ENCODE results near the gene NTMT1. TPM values are rescaled to one million over a fixed set of nuclear protein-coding genes. Genes with fewer than 3 reads are reported as not detected.

The NTMT1 gene
- polyA plus RNA-seq, 3 donors, result 16.0 to 43.9 (median 28.2) TPM

DNA sequence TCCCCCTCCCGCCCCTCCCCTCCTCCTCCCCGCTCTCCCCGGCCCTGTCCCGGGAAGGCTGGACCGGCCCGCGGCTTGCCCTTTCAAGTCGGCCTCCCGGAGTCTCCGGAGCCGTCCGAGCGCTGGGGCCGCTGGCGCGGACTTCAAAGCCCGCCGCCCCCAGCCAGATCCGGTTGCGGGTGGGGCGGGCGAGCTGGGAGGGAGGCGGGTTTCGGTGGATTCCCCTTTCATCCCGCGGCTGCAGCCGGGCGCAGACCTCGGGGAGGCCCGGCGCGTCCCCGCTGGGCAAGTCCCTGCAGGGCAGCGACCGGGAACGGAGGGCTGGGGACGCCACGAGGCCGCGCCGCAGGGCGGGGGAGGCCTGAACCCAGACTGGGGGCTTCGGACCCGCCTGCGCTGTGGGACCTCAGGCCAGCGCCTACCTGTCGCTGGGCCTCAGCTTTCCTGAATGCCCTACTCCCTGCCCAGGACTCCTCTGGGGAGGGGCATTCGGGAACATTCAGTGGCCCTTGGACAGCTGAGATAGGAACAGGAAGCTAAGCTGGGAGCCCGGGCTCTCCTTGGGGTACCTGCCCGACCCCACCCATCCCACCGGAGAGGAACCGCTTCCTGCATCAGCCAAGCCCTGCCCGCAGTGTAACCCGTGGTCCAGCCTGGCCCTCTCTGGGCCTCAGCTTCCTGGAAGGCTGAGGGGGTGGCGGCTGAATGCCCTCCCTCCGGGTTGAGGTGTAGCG, 28.4 kb upstream of the NTMT1 start:
- TF ChIP-seq, protein P1, sequence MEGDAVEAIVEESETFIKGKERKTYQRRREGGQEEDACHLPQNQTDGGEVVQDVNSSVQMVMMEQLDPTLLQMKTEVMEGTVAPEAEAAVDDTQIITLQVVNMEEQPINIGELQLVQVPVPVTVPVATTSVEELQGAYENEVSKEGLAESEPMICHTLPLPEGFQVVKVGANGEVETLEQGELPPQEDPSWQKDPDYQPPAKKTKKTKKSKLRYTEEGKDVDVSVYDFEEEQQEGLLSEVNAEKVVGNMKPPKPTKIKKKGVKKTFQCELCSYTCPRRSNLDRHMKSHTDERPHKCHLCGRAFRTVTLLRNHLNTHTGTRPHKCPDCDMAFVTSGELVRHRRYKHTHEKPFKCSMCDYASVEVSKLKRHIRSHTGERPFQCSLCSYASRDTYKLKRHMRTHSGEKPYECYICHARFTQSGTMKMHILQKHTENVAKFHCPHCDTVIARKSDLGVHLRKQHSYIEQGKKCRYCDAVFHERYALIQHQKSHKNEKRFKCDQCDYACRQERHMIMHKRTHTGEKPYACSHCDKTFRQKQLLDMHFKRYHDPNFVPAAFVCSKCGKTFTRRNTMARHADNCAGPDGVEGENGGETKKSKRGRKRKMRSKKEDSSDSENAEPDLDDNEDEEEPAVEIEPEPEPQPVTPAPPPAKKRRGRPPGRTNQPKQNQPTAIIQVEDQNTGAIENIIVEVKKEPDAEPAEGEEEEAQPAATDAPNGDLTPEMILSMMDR (IDR thresholded peaks at IDR 0.05), result no peak
- Mint-ChIP-seq H3K36me3 (peaks cover 2 to 5% of the 10 kb centered on the region in 2 donors), H3K27me3 (ENCODE audit: low read depth in 3 of 3) (peaks cover 7 to 19% (median 18%) of the 10 kb centered on the region in 3 donors), H3K27ac (no peak overlapping the region), H3K4me3 (peak overlapping the region; percentile 69 to 77), H3K9me3 (no peaks in the 10 kb centered on the region), H3K4me1 (peaks cover 55% of the 10 kb centered on the region)
- Histone ChIP-seq H3K27ac (ENCODE audit: low read depth in 1 of 2, low read length in 2 of 2) (no peak overlapping the region), H3K27me3 (ENCODE audit: control insufficient read depth in 2 of 2, insufficient read depth in 2 of 2, low read length in 2 of 2) (no peaks in the 10 kb centered on the region), H2AFZ (ENCODE audit: insufficient read depth, low read depth, low read length, poor library complexity, severe bottlenecking) (peak overlapping the region; percentile 73), H3K4me2 (replicated peaks; ENCODE audit: extremely low read depth, low read length, poor library complexity, severe bottlenecking) (peak overlapping the region; percentile 77), H3K4me1 (ENCODE audit: control insufficient read depth in 1 of 2, insufficient read depth in 2 of 2, low read length in 2 of 2) (peaks cover 58 to 63% of the 10 kb centered on the region in 2 donors), H3K9me3 (replicated peaks in 1 of 2; ENCODE audit: control insufficient read depth in 1 of 2, insufficient read depth in 1 of 2, low read length in 2 of 2) (no peaks in the 10 kb centered on the region), H3K36me3 (replicated peaks in 1 of 2; ENCODE audit: control insufficient read depth in 1 of 2, insufficient read depth in 2 of 2, low read length in 2 of 2) (no peaks in the 10 kb centered on the region), H3K9ac (ENCODE audit: insufficient read depth, low read length, poor library complexity, severe bottlenecking) (peak overlapping the region; percentile 23), H3K4me3 (replicated peaks in 1 of 3; ENCODE audit: low read depth in 2 of 3, low read length in 3 of 3) (peak overlapping the region; percentile 30 to 64 (median 33)), H4K20me1 (ENCODE audit: insufficient read depth, low read length) (no peaks in the 10 kb centered on the region), H3K79me2 (ENCODE audit: insufficient read depth, low read length) (no peaks in the 10 kb centered on the region)
- DNase-seq, result peak in 1 of 3 donors; percentile 58
- WGBS (ENCODE audit: insufficient coverage), result 2% methylated on average over 49 of the region's 57 CpGs
- intact Hi-C loops (cut with micrococcal nuclease), result no loop called here

DNA sequence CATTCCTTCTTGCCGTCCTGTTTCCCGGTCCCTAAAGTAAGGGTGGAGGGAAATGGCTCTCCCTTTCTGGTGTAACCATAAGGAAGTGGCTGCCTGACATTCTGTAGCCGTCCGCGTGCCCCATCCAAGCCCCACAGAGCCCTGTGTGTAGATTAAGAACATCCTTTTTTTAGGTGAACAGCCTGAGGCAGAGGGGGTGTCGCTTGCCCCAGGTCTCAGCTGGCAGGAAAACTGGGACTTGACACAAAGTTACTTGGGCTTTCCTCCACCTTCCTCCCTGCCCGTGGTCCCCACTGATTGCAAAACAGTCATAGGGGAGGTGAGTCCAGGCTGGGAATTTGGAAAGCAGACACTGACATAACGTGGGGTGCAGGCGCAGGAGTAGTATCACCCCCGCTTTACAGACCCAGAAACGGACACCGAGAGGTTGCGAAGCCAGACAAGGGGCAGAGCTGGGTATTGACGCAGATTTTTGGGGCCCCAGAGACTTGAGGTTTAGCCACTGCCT, 27.8 kb upstream of the NTMT1 start:
- Mint-ChIP-seq H3K4me3 (peak overlapping the region; percentile 69 to 77), H3K27ac (peak overlapping the region in 2 of 7 donors; percentile 8 to 21), H3K4me1 (peaks cover 60% of the 10 kb centered on the region), H3K36me3 (peaks cover 2 to 5% of the 10 kb centered on the region in 2 donors), H3K27me3 (ENCODE audit: low read depth in 3 of 3) (peaks cover 7 to 18% (median 17%) of the 10 kb centered on the region in 3 donors), H3K9me3 (no peaks in the 10 kb centered on the region)
- Histone ChIP-seq H3K4me1 (ENCODE audit: control insufficient read depth in 1 of 2, insufficient read depth in 2 of 2, low read length in 2 of 2) (peaks cover 64 to 66% of the 10 kb centered on the region in 2 donors), H3K9ac (ENCODE audit: insufficient read depth, low read length, poor library complexity, severe bottlenecking) (no peak overlapping the region), H3K4me3 (replicated peaks in 1 of 3; ENCODE audit: low read depth in 2 of 3, low read length in 3 of 3) (peak overlapping the region in 2 of 3 experiments; percentile 30 to 64), H3K27me3 (ENCODE audit: control insufficient read depth in 2 of 2, insufficient read depth in 2 of 2, low read length in 2 of 2) (no peaks in the 10 kb centered on the region), H3K27ac (ENCODE audit: low read depth in 1 of 2, low read length in 2 of 2) (no peak overlapping the region), H4K20me1 (ENCODE audit: insufficient read depth, low read length) (no peaks in the 10 kb centered on the region), H3K9me3 (replicated peaks in 1 of 2; ENCODE audit: control insufficient read depth in 1 of 2, insufficient read depth in 1 of 2, low read length in 2 of 2) (no peaks in the 10 kb centered on the region), H3K36me3 (replicated peaks in 1 of 2; ENCODE audit: control insufficient read depth in 1 of 2, insufficient read depth in 2 of 2, low read length in 2 of 2) (no peaks in the 10 kb centered on the region), H3K4me2 (replicated peaks; ENCODE audit: extremely low read depth, low read length, poor library complexity, severe bottlenecking) (peak overlapping the region; percentile 77), H2AFZ (ENCODE audit: insufficient read depth, low read depth, low read length, poor library complexity, severe bottlenecking) (peak overlapping the region; percentile 73), H3K79me2 (ENCODE audit: insufficient read depth, low read length) (no peaks in the 10 kb centered on the region)
- DNase-seq, result no peak
- WGBS (ENCODE audit: insufficient coverage), result 43% methylated on average over 8 of the region's 14 CpGs
- intact Hi-C loops (cut with micrococcal nuclease), result no loop called here
- TF ChIP-seq, protein P1 (IDR thresholded peaks at IDR 0.05), result no peak
